Adipocyte (in vitro differentiated cells): ENCODE data around the gene ECI2.

Experiments
- DNase-seq: peaks from one replicate; pipeline ENCODE4 v3.0.0-alpha.2; 2015; ENCODE audit warnings: low read depth
- H3K27me3 ChIP-seq: replicated peaks from 2 replicates; pipeline ENCODE4 v1.7.0; 2013; ENCODE audit warnings: mild to moderate bottlenecking, low read length, moderate library complexity; ENCODE audit not compliant: control insufficient read depth, insufficient read depth
- H3K36me3 ChIP-seq: 2 replicates; pipeline ENCODE4 v1.7.0; 2013; ENCODE audit warnings: low read length, mild to moderate bottlenecking, moderate library complexity; ENCODE audit not compliant: control insufficient read depth, insufficient read depth, severe bottlenecking
- H3K4me1 ChIP-seq: 2 replicates; pipeline ENCODE4 v1.7.0; 2013; ENCODE audit warnings: mild to moderate bottlenecking, low read length, moderate library complexity; ENCODE audit not compliant: control insufficient read depth, insufficient read depth
- H3K4me3 ChIP-seq: 2 replicates; pipeline ENCODE4 v1.7.0; 2013; ENCODE audit warnings: mild to moderate bottlenecking, low read length, moderate library complexity
- H3K9ac ChIP-seq: 2 replicates; pipeline ENCODE4 v1.7.0; 2013; ENCODE audit warnings: mild to moderate bottlenecking, low read length, moderate library complexity
- H3K9me3 ChIP-seq: 2 replicates; pipeline ENCODE4 v1.7.0; 2013; ENCODE audit warnings: mild to moderate bottlenecking, low read length, moderate library complexity; ENCODE audit not compliant: control insufficient read depth

Gene ECI2

GRCh38 chr6:4167123-4167522 is 31.7 kb upstream of the ECI2 start:
- H3K4me1 ChIP-seq: peaks cover 9% of the 10 kb centered on the region
- no peak overlapping the region for H3K4me3 ChIP-seq
- DNase-seq: no peak
- peaks cover 5% of the 10 kb centered on the region for H3K9me3 ChIP-seq
- H3K36me3 ChIP-seq: no peaks in the 10 kb centered on the region
- H3K9ac ChIP-seq: no peak overlapping the region
- H3K27me3 ChIP-seq: no peaks in the 10 kb centered on the region

- no peak for DNase-seq
- no peaks in the 10 kb centered on the region for H3K36me3 ChIP-seq
Measured at GRCh38 chr6:4164456-4164855, 29.1 kb upstream of the ECI2 start.

GRCh38 chr6:4164117-4164442 is 28.7 kb upstream of the ECI2 start:
- H3K4me1 ChIP-seq: peaks cover 4% of the 10 kb centered on the region
- no peak overlapping the region for H3K4me3 ChIP-seq
- H3K36me3 ChIP-seq: no peaks in the 10 kb centered on the region
- H3K9ac ChIP-seq: no peak overlapping the region
- no peaks in the 10 kb centered on the region for H3K27me3 ChIP-seq
- DNase-seq: no peak
- H3K9me3 ChIP-seq: peaks cover 5% of the 10 kb centered on the region

More at GRCh38 chr6:4164456-4164855, 29.1 kb upstream of the ECI2 start:
- Histone ChIP-seq H3K4me1 (peaks cover 8% of the 10 kb centered on the region), H3K27me3 (no peaks in the 10 kb centered on the region), H3K9me3 (peaks cover 5% of the 10 kb centered on the region), H3K9ac (no peak overlapping the region), H3K4me3 (no peak overlapping the region)

- Histone ChIP-seq H3K4me1 (no peaks in the 10 kb centered on the region), H3K9ac (no peak overlapping the region), H3K36me3 (no peaks in the 10 kb centered on the region), H3K27me3 (no peaks in the 10 kb centered on the region), H3K9me3 (peaks cover 5% of the 10 kb centered on the region), H3K4me3 (no peak overlapping the region)
- DNase-seq: no peak
Measured at GRCh38 chr6:4163408-4164116, 28.2 kb upstream of the ECI2 start.

- Histone ChIP-seq H3K9ac (no peak overlapping the region), H3K36me3 (no peaks in the 10 kb centered on the region), H3K27me3 (no peaks in the 10 kb centered on the region), H3K9me3 (no peaks in the 10 kb centered on the region), H3K4me1 (no peaks in the 10 kb centered on the region), H3K4me3 (no peak overlapping the region)
- DNase-seq: peak; percentile 27
Measured at GRCh38 chr6:4162370-4162769, 27.0 kb upstream of the ECI2 start.

- Histone ChIP-seq H3K4me1 (peaks cover 2% of the 10 kb centered on the region), H3K9ac (no peak overlapping the region), H3K36me3 (no peaks in the 10 kb centered on the region), H3K4me3 (no peak overlapping the region), H3K27me3 (no peaks in the 10 kb centered on the region), H3K9me3 (no peaks in the 10 kb centered on the region)
- no peak for DNase-seq
Measured at GRCh38 chr6:4159491-4159890, 24.1 kb upstream of the ECI2 start.

- H3K4me1 ChIP-seq: peaks cover 2% of the 10 kb centered on the region
- DNase-seq: no peak
- H3K27me3 ChIP-seq: no peaks in the 10 kb centered on the region
- H3K9ac ChIP-seq: no peak overlapping the region
- H3K4me3 ChIP-seq: no peak overlapping the region
- H3K9me3 ChIP-seq: no peaks in the 10 kb centered on the region
- no peaks in the 10 kb centered on the region for H3K36me3 ChIP-seq
Measured at GRCh38 chr6:4157506-4157905, 22.1 kb upstream of the ECI2 start.

GRCh38 chr6:4155848-4156466 is 20.6 kb upstream of the ECI2 start:
- Histone ChIP-seq H3K9me3 (no peaks in the 10 kb centered on the region), H3K36me3 (no peaks in the 10 kb centered on the region), H3K4me1 (peaks cover 2% of the 10 kb centered on the region), H3K27me3 (no peaks in the 10 kb centered on the region), H3K4me3 (no peak overlapping the region), H3K9ac (no peak overlapping the region)
- DNase-seq: peak; percentile 94

- no peak overlapping the region for H3K9ac ChIP-seq
- H3K9me3 ChIP-seq: no peaks in the 10 kb centered on the region
- no peaks in the 10 kb centered on the region for H3K27me3 ChIP-seq
- H3K4me1 ChIP-seq: peaks cover 2% of the 10 kb centered on the region
- no peak for DNase-seq
- no peaks in the 10 kb centered on the region for H3K36me3 ChIP-seq
- H3K4me3 ChIP-seq: no peak overlapping the region
Measured at GRCh38 chr6:4153514-4153985, 18.2 kb upstream of the ECI2 start.

- H3K9ac ChIP-seq: no peak overlapping the region
- DNase-seq: no peak
- H3K36me3 ChIP-seq: no peaks in the 10 kb centered on the region
- H3K4me1 ChIP-seq: no peaks in the 10 kb centered on the region
- H3K27me3 ChIP-seq: no peaks in the 10 kb centered on the region
- H3K9me3 ChIP-seq: peaks cover 9% of the 10 kb centered on the region
- H3K4me3 ChIP-seq: no peak overlapping the region
Measured at GRCh38 chr6:4145083-4145482, 9.7 kb upstream of the ECI2 start.

GRCh38 chr6:4139272-4139671 is 3.9 kb upstream of the ECI2 start:
- H3K27me3 ChIP-seq: no peaks in the 10 kb centered on the region
- H3K36me3 ChIP-seq: no peaks in the 10 kb centered on the region
- DNase-seq: no peak
- no peak overlapping the region for H3K4me3 ChIP-seq
- H3K4me1 ChIP-seq: peaks cover 9% of the 10 kb centered on the region
- peaks cover 9% of the 10 kb centered on the region for H3K9me3 ChIP-seq
- no peak overlapping the region for H3K9ac ChIP-seq
